A549 treated with CORT108297 at 1 μM for 4 hours (cell line): ENCODE results near the gene PPP1R3E. TPM values are rescaled to one million over a fixed set of nuclear protein-coding genes. Genes with fewer than 3 reads are reported as not detected.

ENCODE experiments used
- total RNA-seq: library from RNA; stranded (reverse); fragments of 200-300 nt; extraction: Qiagen RNA extraction; gene quantifications from 5 replicates; pipeline ENCODE4 v1.2.3, GENCODE V29; 2022

Gene PPP1R3E
- total RNA-seq: 2.9 to 4.8 TPM (median 4.0 TPM) in 5 replicates

GRCh38 chr14:23302290-23303225 is at the start of gene PPP1R3E:
PPP1R3E (minus strand) TSS chr14:23302859; CDS start chr14:23302576, 283 bp downstream.

GRCh38 chr14:23320584-23321571 is 18.2 kb upstream of the PPP1R3E start, which contains the start of gene PABPN1:
PABPN1 (plus strand) TSS chr14:23321457; CDS start chr14:23321470, 13 bp downstream.

GRCh38 chr14:23306412-23307145 is 3.9 kb upstream of the PPP1R3E start, which contains the start of gene BCL2L2:
BCL2L2 (plus strand) TSS chr14:23306833; CDS start chr14:23307768, 935 bp downstream.

GRCh38 chr14:23286020-23286901 is 16.4 kb downstream of the PPP1R3E start, which contains the start of gene HOMEZ:
HOMEZ (minus strand) TSS chr14:23286132; CDS start chr14:23285952, 180 bp downstream.

Other genes starting within 250 kb of the PPP1R3E start
- gene CDH24, start 245.3 kb downstream of the PPP1R3E start, total RNA-seq: 3.0 to 5.9 TPM (median 5.2 TPM) in 5 replicates
- gene ACIN1, start 207.7 kb downstream of the PPP1R3E start, total RNA-seq: 98.4 to 109 TPM (median 104 TPM) in 5 replicates
- gene C14orf119, start 207.4 kb downstream of the PPP1R3E start, total RNA-seq: 85.2 to 110 TPM (median 105 TPM) in 5 replicates
- not detected in 5 replicates for gene CIROP, start 197.9 kb downstream of the PPP1R3E start, total RNA-seq
- gene CEBPE, start 183.6 kb downstream of the PPP1R3E start, total RNA-seq: not detected in 5 replicates
- gene SLC7A8, start 119.2 kb downstream of the PPP1R3E start, total RNA-seq: 0.47 to 0.73 TPM (median 0.55 TPM) in 5 replicates
- gene RNF212B, start 64.9 kb downstream of the PPP1R3E start, total RNA-seq: not detected in 5 replicates
- gene HOMEZ, start 16.7 kb downstream of the PPP1R3E start, total RNA-seq: 6.2 to 10.2 TPM (median 9.1 TPM) in 5 replicates
- 17.7 to 23.3 TPM (median 20.7 TPM) in 5 replicates for gene BCL2L2, start 4.0 kb upstream of the PPP1R3E start, total RNA-seq
- gene PABPN1, start 18.6 kb upstream of the PPP1R3E start, total RNA-seq: 139 to 159 TPM (median 152 TPM) in 5 replicates
- 5.4 to 8.8 TPM (median 7.3 TPM) in 5 replicates for gene SLC22A17, start 50.0 kb upstream of the PPP1R3E start, total RNA-seq
- gene EFS, start 62.3 kb upstream of the PPP1R3E start, total RNA-seq: not detected in 5 replicates
- not detected in 5 replicates for gene IL25, start 70.0 kb upstream of the PPP1R3E start, total RNA-seq
- gene CMTM5, start 74.2 kb upstream of the PPP1R3E start, total RNA-seq: not detected in 5 replicates
- not detected in 5 replicates for gene MYH6, start 105.4 kb upstream of the PPP1R3E start, total RNA-seq
- gene MYH7, start 132.8 kb upstream of the PPP1R3E start, total RNA-seq: not detected in 5 replicates
- 56.9 to 78.2 TPM (median 60.9 TPM) in 5 replicates for gene NGDN, start 166.8 kb upstream of the PPP1R3E start, total RNA-seq
- gene ZFHX2, start 248.9 kb upstream of the PPP1R3E start, total RNA-seq: 0.84 to 1.6 TPM (median 1.2 TPM) in 5 replicates